ENCODE measurements around the gene PCDH18. TPM values are rescaled to one million over a fixed set of nuclear protein-coding genes. Genes with fewer than 3 reads are reported as not detected.
A peak's percentile ranks its signal among the peaks of the same experiment; 100 is the strongest.

Gene PCDH18
- total RNA-seq: 1 to 10 TPM; 3.9 to 7.9 TPM

GRCh38 chr4:137531986-137532868 lies at the start of gene PCDH18:
Gene PCDH18 (minus strand): TSS chr4:137532494. CDS start chr4:137532088, 406 bp downstream.
- Histone ChIP-seq H3K9me3 (no peaks in the 10 kb centered on the region), H3K27me3 (no peaks in the 10 kb centered on the region), H3K4me1 (peaks cover 7% of the 10 kb centered on the region), H3K4me3 (no peak within 1 kb of the TSS), H3K27ac (peak within 1 kb of the TSS in 1 of 4 donors; percentile 53), H3K36me3 (replicated peaks in 1 of 2; ENCODE audit: insufficient read depth in 1 of 2, low read depth in 2 of 2) (no peaks in the 10 kb centered on the region)
- intact Hi-C loops (cut with DNase I): no loop called here
- TF ChIP-seq POLR2A (IDR thresholded peaks at IDR 0.05) (peak in 2 of 3 donors; percentile 25 to 44), CTCF (IDR thresholded peaks at IDR 0.05) (no peak)
- ATAC-seq (peak; percentile 75), DNase-seq (peak; percentile 44 to 71 (median 61))
- WGBS, 2 donors: 1 to 2% methylated on average over 28 of the region's 28 CpGs

GRCh38 chr4:137576446-137576845 lies 44.2 kb upstream of the PCDH18 start:
- Histone ChIP-seq H3K4me3 (no peak overlapping the region), H3K27ac (no peak overlapping the region), H3K4me1 (no peaks in the 10 kb centered on the region), H3K9me3 (no peaks in the 10 kb centered on the region), H3K36me3 (replicated peaks in 1 of 2; ENCODE audit: insufficient read depth in 1 of 2, low read depth in 2 of 2) (no peaks in the 10 kb centered on the region), H3K27me3 (no peaks in the 10 kb centered on the region)
- intact Hi-C loops (cut with DNase I): no loop called here
- no peak for DNase-seq
- TF ChIP-seq POLR2A (IDR thresholded peaks at IDR 0.05) (no peak), CTCF (IDR thresholded peaks at IDR 0.05) (no peak)
- ATAC-seq: no peak
- 15 to 17% methylated on average over 1 of the region's 1 CpG for WGBS, 2 donors

GRCh38 chr4:137572647-137573046 lies 40.4 kb upstream of the PCDH18 start:
- ATAC-seq (no peak), DNase-seq (no peak)
- intact Hi-C loops (cut with DNase I): no loop called here
- H3K4me3 ChIP-seq: no peak overlapping the region
- TF ChIP-seq POLR2A (IDR thresholded peaks at IDR 0.05) (no peak), CTCF (IDR thresholded peaks at IDR 0.05) (no peak)
- H3K27me3 ChIP-seq: no peaks in the 10 kb centered on the region
- no peaks in the 10 kb centered on the region for H3K36me3 ChIP-seq (replicated peaks in 1 of 2; ENCODE audit: insufficient read depth in 1 of 2, low read depth in 2 of 2)
- H3K9me3 ChIP-seq: no peaks in the 10 kb centered on the region
- 62% methylated on average over 1 of the region's 1 CpG; no CpG with 5 or more reads in 1 of the 2 donors for WGBS, 2 donors
- no peaks in the 10 kb centered on the region for H3K4me1 ChIP-seq
- H3K27ac ChIP-seq: no peak overlapping the region

GRCh38 chr4:137572163-137572562 lies 39.9 kb upstream of the PCDH18 start:
- 63 to 64% methylated on average over 2 of the region's 2 CpGs for WGBS, 2 donors
- Histone ChIP-seq H3K27me3 (no peaks in the 10 kb centered on the region), H3K36me3 (replicated peaks in 1 of 2; ENCODE audit: insufficient read depth in 1 of 2, low read depth in 2 of 2) (no peaks in the 10 kb centered on the region), H3K4me3 (no peak overlapping the region), H3K9me3 (no peaks in the 10 kb centered on the region), H3K27ac (no peak overlapping the region), H3K4me1 (no peaks in the 10 kb centered on the region)
- intact Hi-C loops (cut with DNase I): no loop called here
- DNase-seq (no peak), ATAC-seq (no peak)
- TF ChIP-seq POLR2A (IDR thresholded peaks at IDR 0.05): no peak
- TF ChIP-seq CTCF (IDR thresholded peaks at IDR 0.05): no peak
